HepG2 (cell line): ENCODE measurements around the gene DHRS13. TPM values are rescaled to one million over a fixed set of nuclear protein-coding genes. Genes with fewer than 3 reads are reported as not detected.

ENCODE experiments used
- FOXA3 ChIP-seq: IDR thresholded peaks from 2 replicates; pipeline ENCODE4 v1.6.1; 2016; ENCODE audit warnings: missing genetic modification reagents, missing compliant biosample characterization
- HDAC2 ChIP-seq: sonication (generic); formaldehyde crosslinking; IDR thresholded peaks from 2 replicates; pipeline ENCODE4 v1.4.0; 2020; ENCODE audit warnings: missing genetic modification reagents
- KDM3A ChIP-seq: IDR thresholded peaks from 2 replicates; pipeline ENCODE4 v1.6.1; 2018; ENCODE audit warnings: low read depth, missing compliant biosample characterization
- KLF15 ChIP-seq: sonication (generic); formaldehyde crosslinking; IDR thresholded peaks from 2 replicates; pipeline ENCODE4 v1.8.1; 2023; ENCODE audit warnings: borderline replicate concordance, mild to moderate bottlenecking, inconsistent platforms, missing genetic modification reagents, mixed read lengths
- MEIS1 ChIP-seq: sonication (generic); formaldehyde crosslinking; IDR thresholded peaks from 2 replicates; pipeline ENCODE4 v1.9.0; 2021; ENCODE audit warnings: mild to moderate bottlenecking, missing genetic modification reagents, moderate library complexity, borderline replicate concordance
- MYPOP ChIP-seq: sonication (generic); formaldehyde crosslinking; IDR thresholded peaks from 2 replicates; pipeline ENCODE4 v1.8.1; 2023; ENCODE audit warnings: mild to moderate bottlenecking, moderate library complexity, missing genetic modification reagents
- NFE2L2 ChIP-seq: fragments of 150-350 bp; IDR thresholded peaks from 2 replicates; pipeline ENCODE4 v1.6.1; 2014; ENCODE audit warnings: low read length
- PHF5A ChIP-seq: IDR thresholded peaks from one replicate; pipeline ENCODE4 v1.6.1; 2018; ENCODE audit warnings: low read depth, missing genetic modification reagents; ENCODE audit not compliant: unreplicated experiment
- RFXAP ChIP-seq: sonication (generic); formaldehyde crosslinking; IDR thresholded peaks from 2 replicates; pipeline ENCODE4 v1.4.0; 2020; ENCODE audit warnings: missing genetic modification reagents, borderline replicate concordance
- SRSF1 ChIP-seq: fragments of 200-400 bp; formaldehyde crosslinking; optimal IDR thresholded peaks from 2 replicates; pipeline ENCODE3; 2017; ENCODE audit warnings: mild to moderate bottlenecking, low read depth, low read length, moderate library complexity
- STAT5B ChIP-seq: sonication (generic); formaldehyde crosslinking; IDR thresholded peaks from 2 replicates; pipeline ENCODE4 v1.4.0; 2020; ENCODE audit warnings: missing genetic modification reagents
- SYNCRIP ChIP-seq: fragments of 200-400 bp; formaldehyde crosslinking; IDR thresholded peaks from 2 replicates; pipeline ENCODE4 v1.6.1; 2018; ENCODE audit warnings: mild to moderate bottlenecking, low read depth, low read length; ENCODE audit not compliant: insufficient read depth
- TCF7L2 ChIP-seq: IDR thresholded peaks from 2 replicates; pipeline ENCODE4 v1.6.1; 2011; ENCODE audit warnings: mild to moderate bottlenecking, low read depth, low read length, moderate library complexity
- ZBTB10 ChIP-seq: sonication (generic); formaldehyde crosslinking; IDR thresholded peaks from 2 replicates; pipeline ENCODE4 v1.4.0; 2020; ENCODE audit warnings: missing genetic modification reagents, borderline replicate concordance
- ZBTB42 ChIP-seq: sonication (generic); formaldehyde crosslinking; IDR thresholded peaks from 2 replicates; pipeline ENCODE4 v1.5.0; 2020; ENCODE audit warnings: mild to moderate bottlenecking, missing genetic modification reagents
- ZNF253 ChIP-seq: sonication (generic); formaldehyde crosslinking; IDR thresholded peaks from 2 replicates; pipeline ENCODE4 v1.8.0; 2022; ENCODE audit warnings: mild to moderate bottlenecking, missing genetic modification reagents, borderline replicate concordance
- ZNF263 ChIP-seq: sonication (generic); formaldehyde crosslinking; IDR thresholded peaks from 2 replicates; pipeline ENCODE4 v1.4.0; 2020; ENCODE audit warnings: missing genetic modification reagents
- ZNF282 ChIP-seq: fragments of 450-650 bp; IDR thresholded peaks from 2 replicates; pipeline ENCODE4 v1.6.1; 2018; ENCODE audit not compliant: partially characterized antibody
- ZNF816 ChIP-seq: sonication (generic); formaldehyde crosslinking; IDR thresholded peaks from 2 replicates; pipeline ENCODE4 v1.8.0; 2022; ENCODE audit warnings: missing genetic modification reagents, mild to moderate bottlenecking, borderline replicate concordance
- polyA plus RNA-seq, 8 experiments: library from polyadenylated mRNA; depleted of rRNA in 3 of 8; stranded (reverse) in 7 of 8; unstranded in 1 of 8; fragments of >200 nt; fragmentation: Illumina TruSeq in 4 of 8; extraction: Trizol in 4 of 8; gene quantifications; 2 replicates each; pipeline versions ENCODE4 v1.2.1 to v1.2.3, GENCODE V29; 2011 to 2016; ENCODE audit warnings: low read depth in 4 of 8, missing spikeins in 1 of 8, mixed read lengths in 1 of 8; ENCODE audit not compliant: insufficient read depth in 1 of 8
- total RNA-seq, 5 experiments: library from RNA; depleted of rRNA; stranded (reverse); fragments of >200 nt; fragmentation: Illumina TruSeq; extraction: Trizol; gene quantifications; 2 replicates each; pipeline ENCODE4 v1.2.3, GENCODE V29; 2016; ENCODE audit warnings: low read depth in 1 of 5
- TF ChIP-seq, protein P1 (sequence below): sonication (generic); formaldehyde crosslinking; IDR thresholded peaks from 2 replicates; pipeline ENCODE4 v1.4.0; 2020; ENCODE audit warnings: missing genetic modification reagents, borderline replicate concordance
- TF ChIP-seq, protein P2 (sequence below): sonication (generic); formaldehyde crosslinking; IDR thresholded peaks from 2 replicates; pipeline ENCODE4 v1.5.1; 2020; ENCODE audit warnings: mild to moderate bottlenecking, moderate library complexity, missing genetic modification reagents

Gene DHRS13
- total and polyA plus RNA-seq, 2 of the 13 experiments (the other 11 are each of a cell fraction or from before 2014, with no cell fraction given), result 11.8 to 12.6 TPM

- TF ChIP-seq MYPOP (CRISPR knock-in tag) (peak; percentile 86), FOXA3 (CRISPR knock-in tag) (no peak), ZBTB10 (0 out of 2 replicates have a peak, but pooled peaks have one; percentile 17), ZNF816 (CRISPR knock-in tag) (no peak), TCF7L2 (no peak), KDM3A (CRISPR knock-in tag) (0 out of 2 replicates have a peak, but pooled peaks have one; percentile 22), KLF15 (CRISPR knock-in tag) (no peak), RFXAP (CRISPR knock-in tag) (no peak), ZNF263 (CRISPR knock-in tag) (no peak), ZBTB42 (CRISPR knock-in tag) (no peak), NFE2L2 (no peak), ZNF282 (no peak), SYNCRIP (no peak), PHF5A (CRISPR knock-in tag) (no peak), STAT5B (CRISPR knock-in tag) (no peak), ZNF253 (CRISPR knock-in tag) (0 out of 2 replicates have a peak, but pooled peaks have one; percentile 12), MEIS1 (CRISPR knock-in tag) (no peak), SRSF1 (no peak), HDAC2 (CRISPR knock-in tag) (0 out of 2 replicates have a peak, but pooled peaks have one; percentile 28)
- TF ChIP-seq, protein P1, sequence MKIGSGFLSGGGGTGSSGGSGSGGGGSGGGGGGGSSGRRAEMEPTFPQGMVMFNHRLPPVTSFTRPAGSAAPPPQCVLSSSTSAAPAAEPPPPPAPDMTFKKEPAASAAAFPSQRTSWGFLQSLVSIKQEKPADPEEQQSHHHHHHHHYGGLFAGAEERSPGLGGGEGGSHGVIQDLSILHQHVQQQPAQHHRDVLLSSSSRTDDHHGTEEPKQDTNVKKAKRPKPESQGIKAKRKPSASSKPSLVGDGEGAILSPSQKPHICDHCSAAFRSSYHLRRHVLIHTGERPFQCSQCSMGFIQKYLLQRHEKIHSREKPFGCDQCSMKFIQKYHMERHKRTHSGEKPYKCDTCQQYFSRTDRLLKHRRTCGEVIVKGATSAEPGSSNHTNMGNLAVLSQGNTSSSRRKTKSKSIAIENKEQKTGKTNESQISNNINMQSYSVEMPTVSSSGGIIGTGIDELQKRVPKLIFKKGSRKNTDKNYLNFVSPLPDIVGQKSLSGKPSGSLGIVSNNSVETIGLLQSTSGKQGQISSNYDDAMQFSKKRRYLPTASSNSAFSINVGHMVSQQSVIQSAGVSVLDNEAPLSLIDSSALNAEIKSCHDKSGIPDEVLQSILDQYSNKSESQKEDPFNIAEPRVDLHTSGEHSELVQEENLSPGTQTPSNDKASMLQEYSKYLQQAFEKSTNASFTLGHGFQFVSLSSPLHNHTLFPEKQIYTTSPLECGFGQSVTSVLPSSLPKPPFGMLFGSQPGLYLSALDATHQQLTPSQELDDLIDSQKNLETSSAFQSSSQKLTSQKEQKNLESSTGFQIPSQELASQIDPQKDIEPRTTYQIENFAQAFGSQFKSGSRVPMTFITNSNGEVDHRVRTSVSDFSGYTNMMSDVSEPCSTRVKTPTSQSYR (CRISPR knock-in tag), result peak; percentile 88
- TF ChIP-seq, protein P2, sequence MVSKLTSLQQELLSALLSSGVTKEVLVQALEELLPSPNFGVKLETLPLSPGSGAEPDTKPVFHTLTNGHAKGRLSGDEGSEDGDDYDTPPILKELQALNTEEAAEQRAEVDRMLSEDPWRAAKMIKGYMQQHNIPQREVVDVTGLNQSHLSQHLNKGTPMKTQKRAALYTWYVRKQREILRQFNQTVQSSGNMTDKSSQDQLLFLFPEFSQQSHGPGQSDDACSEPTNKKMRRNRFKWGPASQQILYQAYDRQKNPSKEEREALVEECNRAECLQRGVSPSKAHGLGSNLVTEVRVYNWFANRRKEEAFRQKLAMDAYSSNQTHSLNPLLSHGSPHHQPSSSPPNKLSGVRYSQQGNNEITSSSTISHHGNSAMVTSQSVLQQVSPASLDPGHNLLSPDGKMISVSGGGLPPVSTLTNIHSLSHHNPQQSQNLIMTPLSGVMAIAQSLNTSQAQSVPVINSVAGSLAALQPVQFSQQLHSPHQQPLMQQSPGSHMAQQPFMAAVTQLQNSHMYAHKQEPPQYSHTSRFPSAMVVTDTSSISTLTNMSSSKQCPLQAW, result peak; percentile 29; the same call in 1 of the 2 replicates
Measured at GRCh38 chr17:28901866-28902818, 737 bp downstream of the DHRS13 start (continued).
